Testis (tissue), 2 donors: Measurements from ENCODE around the gene HOXD10.

Experiments used
- CTCF ChIP-seq, 3 experiments: fragments of 450-650 bp in 2 of 3; fragments of 200-600 bp in 1 of 3; sonication (generic) in 1 of 3; IDR thresholded peaks; one replicate each; pipeline ENCODE4 v1.5.1; 2016 to 2019; ENCODE audit warnings: antibody characterized with exemption in 3 of 3, mild to moderate bottlenecking in 2 of 3, moderate library complexity in 1 of 3
- POLR2A ChIP-seq: fragments of 450-650 bp; IDR thresholded peaks from one replicate; pipeline ENCODE4 v1.6.1; 2017; ENCODE audit warnings: antibody characterized with exemption, mild to moderate bottlenecking, moderate library complexity

- TF ChIP-seq CTCF (IDR thresholded peaks at IDR 0.05) (no peak), POLR2A (no peak)
Measured at GRCh38 chr2:176148751-176149421, 32.3 kb downstream of the HOXD10 start.
